ENCODE measurements around the gene DLD. TPM values are rescaled to one million over a fixed set of nuclear protein-coding genes. Genes with fewer than 3 reads are reported as not detected.
A peak's percentile ranks its signal among the peaks of the same experiment; 100 is the strongest.

Gene DLD
- total and polyA plus RNA-seq, 3 donors from 2014 or later, result 50.2 to 63.7 (median 57.3) TPM

GRCh38 chr7:107931740-107932515 lies 40.9 kb downstream of the DLD start:
- H3K27me3 ChIP-seq, result no peaks in the 10 kb centered on the region
- 50 to 60% methylated on average over 5 of the region's 5 CpGs for WGBS, 2 donors
- H3K27ac ChIP-seq, result peak overlapping the region; percentile 34 to 79
- H3K36me3 ChIP-seq (ENCODE audit: low read depth, missing control alignments), result no peaks in the 10 kb centered on the region
- peak; percentile 46 for DNase-seq
- H3K4me1 ChIP-seq, result peaks cover 8% of the 10 kb centered on the region
- no peak overlapping the region for H3K4me3 ChIP-seq
- H3K9me3 ChIP-seq, result no peaks in the 10 kb centered on the region
- intact Hi-C loops (cut with DNase I; ENCODE audit: low total_unique reads), result no loop called here
- TF ChIP-seq CTCF (IDR thresholded peaks at IDR 0.05), result no peak
- TF ChIP-seq POLR2A (IDR thresholded peaks at IDR 0.05), result no peak

- no peak for TF ChIP-seq CTCF (IDR thresholded peaks at IDR 0.05)
- no peak for TF ChIP-seq POLR2A (IDR thresholded peaks at IDR 0.05)
- H3K4me3 ChIP-seq, result no peak overlapping the region
- intact Hi-C loops (cut with DNase I; ENCODE audit: low total_unique reads), result no loop called here
- H3K27ac ChIP-seq, result peak overlapping the region in 1 of 2 donors; percentile 79
- peaks cover 12% of the 10 kb centered on the region for H3K4me1 ChIP-seq
- DNase-seq, result no peak
- H3K9me3 ChIP-seq, result no peaks in the 10 kb centered on the region
- H3K36me3 ChIP-seq (ENCODE audit: low read depth, missing control alignments), result no peaks in the 10 kb centered on the region
- 49 to 53% methylated on average over 2 of the region's 2 CpGs for WGBS, 2 donors
- H3K27me3 ChIP-seq, result no peaks in the 10 kb centered on the region
Measured at GRCh38 chr7:107932805-107933204, 41.8 kb downstream of the DLD start.

GRCh38 chr7:107933386-107934013 lies 42.5 kb downstream of the DLD start:
- no peaks in the 10 kb centered on the region for H3K36me3 ChIP-seq (ENCODE audit: low read depth, missing control alignments)
- WGBS, 2 donors, result 48 to 56% methylated on average over 6 of the region's 6 CpGs
- H3K4me1 ChIP-seq, result peaks cover 13% of the 10 kb centered on the region

GRCh38 chr7:107934991-107935770 lies 44.2 kb downstream of the DLD start:
- DNase-seq, result no peak
- 76 to 93% methylated on average over 8 of the region's 8 CpGs for WGBS, 2 donors
- intact Hi-C loops (cut with DNase I; ENCODE audit: low total_unique reads), result no loop called here
- Histone ChIP-seq H3K36me3 (ENCODE audit: low read depth, missing control alignments) (no peaks in the 10 kb centered on the region), H3K27me3 (no peaks in the 10 kb centered on the region), H3K4me3 (no peak overlapping the region), H3K27ac (peak overlapping the region in 1 of 2 donors; percentile 79), H3K9me3 (no peaks in the 10 kb centered on the region), H3K4me1 (peaks cover 30% of the 10 kb centered on the region)
- TF ChIP-seq CTCF (IDR thresholded peaks at IDR 0.05), result no peak
- TF ChIP-seq POLR2A (IDR thresholded peaks at IDR 0.05), result no peak

More at GRCh38 chr7:107933386-107934013, 42.5 kb downstream of the DLD start:
- TF ChIP-seq POLR2A (IDR thresholded peaks at IDR 0.05), result no peak
- no peak for TF ChIP-seq CTCF (IDR thresholded peaks at IDR 0.05)
- Histone ChIP-seq H3K9me3 (no peaks in the 10 kb centered on the region), H3K4me3 (no peak overlapping the region), H3K27me3 (no peaks in the 10 kb centered on the region), H3K27ac (peak overlapping the region in 1 of 2 donors; percentile 79)
- intact Hi-C loops (cut with DNase I; ENCODE audit: low total_unique reads), result no loop called here
- no peak for DNase-seq

Data from testis (tissue), 3 donors.